ENCODE data around the gene SIPA1L3. TPM values are rescaled to one million over a fixed set of nuclear protein-coding genes. Genes with fewer than 3 reads are reported as not detected.
A peak's percentile ranks its signal among the peaks of the same experiment; 100 is the strongest.

The SIPA1L3 gene
- total RNA-seq, 3 donors from 2014 or later: 93.6 to 173 (median 144) TPM

DNA sequence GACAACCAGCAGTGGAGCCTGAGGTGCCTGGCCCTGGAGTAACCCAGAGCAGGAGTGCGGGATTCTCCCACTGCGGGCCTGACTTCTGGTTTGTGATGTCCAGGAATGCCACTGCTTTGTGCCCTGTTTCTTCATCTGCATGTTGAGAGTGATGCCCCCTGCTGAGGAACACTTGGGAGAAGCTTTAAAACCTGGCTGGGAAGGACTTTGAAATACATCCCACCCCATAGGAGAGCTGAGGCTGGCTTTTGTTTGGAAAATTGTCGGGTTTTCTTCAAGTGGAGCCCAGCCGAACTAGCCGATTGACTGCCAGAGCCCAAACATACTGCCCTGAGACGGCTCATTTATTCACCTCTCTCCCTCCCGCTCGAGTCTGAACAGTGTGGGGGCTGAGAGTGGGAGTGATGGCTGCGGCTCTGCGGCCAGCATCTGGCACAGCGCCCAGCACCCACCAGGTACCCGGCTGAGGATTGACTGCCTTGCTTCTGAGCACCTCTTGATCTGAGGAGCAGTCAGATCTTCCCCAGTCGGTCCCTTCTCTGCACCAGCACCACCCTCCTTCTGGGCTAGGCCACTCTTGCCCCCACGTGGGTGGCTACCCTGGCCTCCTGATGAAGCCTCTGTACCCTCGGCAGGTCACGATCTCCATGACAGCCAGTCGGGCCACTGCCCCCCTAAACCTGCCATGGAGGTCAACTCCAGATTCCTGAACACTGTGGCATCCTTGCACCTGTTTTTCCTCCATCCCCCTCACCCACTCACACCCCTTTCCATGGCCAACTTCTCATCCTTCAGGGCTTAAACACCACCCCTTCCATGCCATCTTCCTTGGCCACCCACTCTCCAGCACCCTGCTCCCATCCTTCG is 148.9 kb downstream of the SIPA1L3 start:
- no peaks in the 10 kb centered on the region for H3K36me3 ChIP-seq (ENCODE audit: low read depth)
- TF ChIP-seq, protein P1, sequence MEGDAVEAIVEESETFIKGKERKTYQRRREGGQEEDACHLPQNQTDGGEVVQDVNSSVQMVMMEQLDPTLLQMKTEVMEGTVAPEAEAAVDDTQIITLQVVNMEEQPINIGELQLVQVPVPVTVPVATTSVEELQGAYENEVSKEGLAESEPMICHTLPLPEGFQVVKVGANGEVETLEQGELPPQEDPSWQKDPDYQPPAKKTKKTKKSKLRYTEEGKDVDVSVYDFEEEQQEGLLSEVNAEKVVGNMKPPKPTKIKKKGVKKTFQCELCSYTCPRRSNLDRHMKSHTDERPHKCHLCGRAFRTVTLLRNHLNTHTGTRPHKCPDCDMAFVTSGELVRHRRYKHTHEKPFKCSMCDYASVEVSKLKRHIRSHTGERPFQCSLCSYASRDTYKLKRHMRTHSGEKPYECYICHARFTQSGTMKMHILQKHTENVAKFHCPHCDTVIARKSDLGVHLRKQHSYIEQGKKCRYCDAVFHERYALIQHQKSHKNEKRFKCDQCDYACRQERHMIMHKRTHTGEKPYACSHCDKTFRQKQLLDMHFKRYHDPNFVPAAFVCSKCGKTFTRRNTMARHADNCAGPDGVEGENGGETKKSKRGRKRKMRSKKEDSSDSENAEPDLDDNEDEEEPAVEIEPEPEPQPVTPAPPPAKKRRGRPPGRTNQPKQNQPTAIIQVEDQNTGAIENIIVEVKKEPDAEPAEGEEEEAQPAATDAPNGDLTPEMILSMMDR (IDR thresholded peaks at IDR 0.05): no peak
- DNase-seq (no peak), ATAC-seq (no peak)
- intact Hi-C loops (cut with DNase I, micrococcal nuclease): no loop called here
- no peaks in the 10 kb centered on the region for H3K9me3 ChIP-seq
- H3K4me3 ChIP-seq: no peak overlapping the region
- H3K4me1 ChIP-seq (ENCODE audit: low read depth): peaks cover 13% of the 10 kb centered on the region

DNA sequence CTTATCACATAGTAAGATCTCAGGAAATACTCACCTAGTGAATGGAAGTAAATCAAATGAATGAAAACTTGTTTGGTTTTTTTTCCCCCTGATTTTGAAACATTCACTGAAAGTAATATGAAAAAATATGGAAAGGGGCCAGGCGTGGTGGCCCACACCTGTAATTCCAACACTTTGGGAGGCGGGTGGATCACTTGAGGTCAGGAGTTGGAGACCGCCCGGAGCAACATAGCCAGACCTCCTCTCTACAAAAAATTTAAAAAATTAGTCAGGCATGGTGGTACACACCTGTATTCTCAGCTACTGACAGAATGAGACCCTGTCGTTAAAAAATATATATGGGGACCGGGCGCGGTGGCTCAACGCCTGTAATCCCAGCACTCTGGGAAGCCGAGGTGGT is 149.6 kb downstream of the SIPA1L3 start:
- DNase-seq (no peak), ATAC-seq (no peak)
- TF ChIP-seq, protein P1 (IDR thresholded peaks at IDR 0.05): no peak
- no peaks in the 10 kb centered on the region for H3K36me3 ChIP-seq (ENCODE audit: low read depth)
- intact Hi-C loops (cut with DNase I, micrococcal nuclease): no loop called here
- no peak overlapping the region for H3K4me3 ChIP-seq
- H3K4me1 ChIP-seq (ENCODE audit: low read depth): peaks cover 13% of the 10 kb centered on the region
- H3K9me3 ChIP-seq: no peaks in the 10 kb centered on the region

DNA sequence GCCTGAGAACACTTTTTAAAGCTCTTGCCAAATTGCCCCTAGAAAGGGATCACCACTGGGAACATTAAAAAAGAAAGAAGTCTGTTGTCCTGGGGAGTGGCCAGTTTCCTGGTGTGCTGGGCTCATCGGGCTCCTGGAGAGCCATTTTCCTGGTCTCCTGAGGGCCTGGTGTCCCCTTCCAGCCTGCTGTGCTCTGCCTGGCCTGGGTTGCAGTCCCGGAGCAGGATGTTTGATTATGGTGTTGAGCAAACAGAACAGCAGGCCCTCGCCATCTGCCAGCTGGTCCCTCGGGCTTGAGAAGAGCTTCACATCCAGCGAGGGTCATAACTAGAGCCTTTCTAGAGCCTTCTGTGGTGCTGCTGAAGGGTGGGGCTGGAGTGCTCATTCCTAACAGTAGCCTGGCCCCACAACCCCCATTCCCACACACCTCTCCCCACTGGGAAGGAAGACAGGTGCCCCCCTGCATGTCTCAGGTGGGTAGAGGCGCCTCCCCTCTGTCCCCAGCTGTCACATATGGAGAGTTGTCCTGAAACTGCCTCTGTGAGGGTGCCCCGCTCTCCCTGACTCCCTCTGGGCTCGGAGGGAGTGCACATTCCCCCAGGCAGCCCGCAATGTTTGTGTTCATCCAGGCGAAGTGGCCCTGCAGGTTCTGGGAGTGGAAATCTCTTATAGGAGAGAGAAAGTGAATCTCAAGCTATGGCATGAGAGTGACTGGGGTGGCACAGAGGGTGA is 151.1 kb downstream of the SIPA1L3 start:
- H3K36me3 ChIP-seq (ENCODE audit: low read depth): no peaks in the 10 kb centered on the region
- H3K4me1 ChIP-seq (ENCODE audit: low read depth): peaks cover 13% of the 10 kb centered on the region
- ATAC-seq: peak; percentile 89
- H3K4me3 ChIP-seq: no peak overlapping the region
- TF ChIP-seq, protein P1 (IDR thresholded peaks at IDR 0.05): no peak
- no peaks in the 10 kb centered on the region for H3K9me3 ChIP-seq
- intact Hi-C loops (cut with DNase I, micrococcal nuclease): no loop called here
- DNase-seq: peak; percentile 67 to 84 (median 75)

DNA sequence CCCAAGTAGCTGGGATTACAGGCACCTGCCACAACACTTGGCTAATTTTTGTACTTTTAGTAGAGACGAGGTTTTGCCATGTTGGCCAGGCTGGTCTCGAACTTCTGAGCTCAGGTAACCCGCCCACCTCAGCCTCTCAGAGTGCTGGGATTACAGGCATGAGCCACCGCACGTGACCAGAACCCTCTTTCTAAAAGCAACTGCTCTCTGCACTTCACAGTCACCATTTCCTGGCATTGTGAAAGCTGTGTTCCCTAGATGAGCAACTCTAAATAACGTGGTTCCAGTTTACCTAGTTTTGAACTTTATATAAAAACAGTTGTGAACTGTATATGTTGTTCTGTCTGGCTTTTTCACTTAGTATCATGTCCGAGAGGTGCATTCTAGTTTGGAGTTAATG is 152.9 kb downstream of the SIPA1L3 start:
- DNase-seq: no peak

DNA sequence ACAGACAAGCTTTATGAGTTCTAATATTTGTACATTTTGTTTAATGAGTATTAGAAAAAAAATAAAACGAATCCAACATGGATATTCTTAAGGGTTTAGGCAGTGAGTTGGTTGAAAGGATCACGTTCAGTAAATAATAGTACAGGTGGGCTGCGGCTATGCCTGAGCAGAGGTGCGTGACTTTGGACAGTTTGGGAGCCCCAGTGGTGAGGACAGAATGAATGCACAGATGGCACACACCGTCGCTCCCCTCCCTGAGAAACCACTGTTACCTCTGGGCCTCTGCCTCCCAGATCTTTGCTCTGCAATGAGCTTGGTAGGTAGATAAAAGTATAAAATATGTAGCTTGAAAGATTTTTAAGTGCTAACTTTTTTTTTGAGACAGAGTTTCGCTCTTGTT is 153.3 kb downstream of the SIPA1L3 start:
- DNase-seq (no peak), ATAC-seq (no peak)
- no peaks in the 10 kb centered on the region for H3K36me3 ChIP-seq (ENCODE audit: low read depth)
- no peaks in the 10 kb centered on the region for H3K9me3 ChIP-seq
- no peak overlapping the region for H3K4me3 ChIP-seq
- TF ChIP-seq, protein P1 (IDR thresholded peaks at IDR 0.05): no peak
- intact Hi-C loops (cut with DNase I, micrococcal nuclease): no loop called here
- H3K4me1 ChIP-seq (ENCODE audit: low read depth): peaks cover 13% of the 10 kb centered on the region

More for the DNA sequence above, 152.9 kb downstream of the SIPA1L3 start:
- no peak for ATAC-seq
- Histone ChIP-seq H3K4me3 (no peak overlapping the region), H3K4me1 (ENCODE audit: low read depth) (peaks cover 13% of the 10 kb centered on the region), H3K9me3 (no peaks in the 10 kb centered on the region), H3K36me3 (ENCODE audit: low read depth) (no peaks in the 10 kb centered on the region)
- intact Hi-C loops (cut with DNase I, micrococcal nuclease): no loop called here
- TF ChIP-seq, protein P1 (IDR thresholded peaks at IDR 0.05): no peak
